GM12878 (cell line): Measurements from ENCODE around the gene STPG3. TPM values are rescaled to one million over a fixed set of nuclear protein-coding genes. Genes with fewer than 3 reads are reported as not detected.

Source experiments
- ATAC-seq: fragments of 200-7000 bp; cut with Tn5 transposase; 3 replicates; pipeline ENCODE4 v1.9.1; 2020; ENCODE audit warnings: mild to moderate bottlenecking, moderate library complexity
- BruUV-seq: library from RNA; stranded (reverse); fragments of 400-500 nt; replicated peaks from 2 replicates; lab custom pipeline; 2021; lab: Mats Ljungman, UMichigan
- CTCF ChIA-PET: fragments of 300-600 bp; sonication (Branson Sonifier 250); formaldehyde crosslinking; extraction: SDS; loops from one replicate; lab custom pipeline; 2021; ENCODE audit warnings: inconsistent platforms; lab: Yijun Ruan, JAX
- POLR2A ChIA-PET: fragments of 350-600 bp; formaldehyde crosslinking; extraction: SDS; loops from one replicate; lab custom pipeline; 2021; ENCODE audit warnings: inconsistent platforms; lab: Charles Lee
- RAD21 ChIA-PET: fragments of 300-600 bp; sonication (Branson Sonifier 250); formaldehyde crosslinking; loops from one replicate; lab custom pipeline; 2023; ENCODE audit warnings: antibody characterized with exemption; ENCODE audit not compliant: unreplicated experiment; lab: Charles Lee
- SMC1A ChIA-PET: fragments of 300-600 bp; sonication (Branson Sonifier 250); formaldehyde crosslinking; loops from one replicate; lab custom pipeline; 2023; ENCODE audit not compliant: unreplicated experiment, uncharacterized antibody; lab: Charles Lee
- DNase-seq: peaks from one replicate; pipeline ENCODE4 v3.0.0-alpha.2; 2011; ENCODE audit warnings: low read depth, low spot score
- FAIRE-seq: peaks from 3 replicates; lab custom pipeline; 2011; peaks lifted over from hg19 to GRCh38; lab: Jason Lieb, UNC
- H2AFZ ChIP-seq: 2 replicates; pipeline ENCODE4 v1.6.0; 2011; ENCODE audit warnings: low read depth, low read length, control low read depth; ENCODE audit not compliant: control insufficient read depth
- H3K27ac ChIP-seq: 2 replicates; pipeline ENCODE4 v1.5.1; 2011; ENCODE audit warnings: control low read depth; ENCODE audit not compliant: control insufficient read depth, insufficient read depth
- H3K27me3 ChIP-seq, 2 experiments: replicated peaks in 1 of 2; 2 replicates each; pipeline versions ENCODE4 v1.6.0 to v1.6.1; 2011; ENCODE audit warnings: low read length in 1 of 2; ENCODE audit not compliant: control insufficient read depth in 2 of 2, insufficient read depth in 2 of 2
- H3K36me3 ChIP-seq, 2 experiments: 2 replicates each; pipeline ENCODE4 v1.5.1; 2011; ENCODE audit warnings: low read length in 1 of 2; ENCODE audit not compliant: control insufficient read depth in 2 of 2, insufficient read depth in 2 of 2
- H3K4me1 ChIP-seq: 2 replicates; pipeline ENCODE4 v1.6.1; 2011; ENCODE audit warnings: mild to moderate bottlenecking, low read length, moderate library complexity, mixed read lengths; ENCODE audit not compliant: control insufficient read depth, insufficient read depth
- H3K4me2 ChIP-seq: 2 replicates; pipeline ENCODE4 v1.6.0; 2011; ENCODE audit warnings: control low read depth; ENCODE audit not compliant: control insufficient read depth, insufficient read depth
- H3K4me3 ChIP-seq: fragments of 200-600 bp; sonication (generic); 2 replicates; pipeline ENCODE4 v1.5.1; 2016
- H3K79me2 ChIP-seq: 2 replicates; pipeline ENCODE4 v1.6.0; 2011; ENCODE audit warnings: low read length; ENCODE audit not compliant: control insufficient read depth, insufficient read depth
- H3K9ac ChIP-seq: 2 replicates; pipeline ENCODE4 v1.8.0; 2011; ENCODE audit warnings: low read length, control low read depth, mixed read lengths; ENCODE audit not compliant: control insufficient read depth, insufficient read depth
- H3K9me3 ChIP-seq: replicated peaks from 3 replicates; pipeline ENCODE4 v1.5.1; 2011; ENCODE audit warnings: mild to moderate bottlenecking, low read length; ENCODE audit not compliant: control insufficient read depth, insufficient read depth
- H4K20me1 ChIP-seq: 2 replicates; pipeline ENCODE4 v1.6.0; 2011; ENCODE audit not compliant: control insufficient read depth, insufficient read depth
- BACH1 ChIP-seq: fragments of 450-650 bp; IDR thresholded peaks from 2 replicates; pipeline ENCODE4 v1.6.1; 2017; ENCODE audit warnings: mild to moderate bottlenecking, borderline replicate concordance
- ELK1 ChIP-seq: IDR thresholded peaks from 2 replicates; pipeline ENCODE4 v1.6.1; 2012; ENCODE audit warnings: low read depth, low read length, improper control_type of control experiment
- MLLT1 ChIP-seq: fragments of 450-650 bp; IDR thresholded peaks from 2 replicates; pipeline ENCODE4 v1.6.1; 2016; ENCODE audit warnings: mild to moderate bottlenecking
- MXI1 ChIP-seq: fragments of 150-350 bp; IDR thresholded peaks from 2 replicates; pipeline ENCODE4 v1.6.1; 2011; ENCODE audit warnings: low read depth, mild to moderate bottlenecking, inconsistent platforms, low read length, improper control_type of control experiment
- NRF1 ChIP-seq: conservative IDR thresholded peaks from 2 replicates; pipeline ENCODE4 v1.6.1; 2011; ENCODE audit warnings: mild to moderate bottlenecking, low read depth, low read length, improper control_type of control experiment
- YY1 ChIP-seq: IDR thresholded peaks from 2 replicates; pipeline ENCODE4 v1.6.1; 2011; ENCODE audit warnings: low read depth, mild to moderate bottlenecking, low read length
- WGBS: methylation state at CpG from one replicate; pipeline ENCODE4 v1.1.6; 2016; ENCODE audit warnings: low lambda C conversion rate; ENCODE audit not compliant: insufficient replicate concordance, insufficient coverage; ENCODE audit errors: missing lambda C conversion rate; 5-methylcytosine and 5-hydroxymethylcytosine counted together
- in situ Hi-C: fragments of 300-500 bp; cut with MboI; formaldehyde crosslinking; loops from 9 replicates; pipeline ENCODE4 v1.14.3; 2018; ENCODE audit warnings: mixed read lengths
- intact Hi-C: fragments of 100-400 bp; cut with micrococcal nuclease; formaldehyde crosslinking; loops from one replicate; pipeline ENCODE4 v1.14.2; 2022; ENCODE audit not compliant: unreplicated experiment
- polyA plus RNA-seq, 11 experiments: library from polyadenylated mRNA; depleted of rRNA in 4 of 11; unstranded in 6 of 11; stranded (reverse) in 5 of 11; fragments of >200 nt; fragmentation: Nextera tagmentation in 4 of 11; fragmentation: Illumina TruSeq in 1 of 11; extraction: Ambion mirVana in 4 of 11; extraction: Trizol in 1 of 11; gene quantifications; 1 replicate in 1 of 11; 2 replicates in 10 of 11; pipeline versions ENCODE4 v1.2.1 to v1.2.3, GENCODE V29; 2011 to 2016; ENCODE audit warnings: inconsistent platforms in 2 of 11, missing spikeins in 2 of 11, low read depth in 1 of 11
- total RNA-seq, 4 experiments: library from RNA; depleted of rRNA in 3 of 4; stranded (reverse); fragments of >200 nt in 3 of 4; fragmentation: Illumina TruSeq in 1 of 4; extraction: Trizol in 1 of 4; gene quantifications; 2 replicates each; pipeline versions ENCODE4 v1.2.1 to v1.2.3, GENCODE V29; 2013 to 2021
- TF ChIP-seq, protein P1 (sequence below): fragments of 450-650 bp; IDR thresholded peaks from 2 replicates; pipeline ENCODE4 v1.6.1; 2017; ENCODE audit warnings: mild to moderate bottlenecking, moderate library complexity
- TF ChIP-seq, protein P2 (sequence below): IDR thresholded peaks from 2 replicates; pipeline ENCODE4 v1.6.1; 2011; ENCODE audit warnings: borderline replicate concordance, low read depth, mild to moderate bottlenecking, moderate library complexity, mixed read lengths, low read length; ENCODE audit not compliant: insufficient read depth; ENCODE audit errors: extremely low read length
- TF ChIP-seq, protein P3 (sequence below): fragments of 450-650 bp; IDR thresholded peaks from 2 replicates; pipeline ENCODE4 v1.6.1; 2016; ENCODE audit warnings: mild to moderate bottlenecking

The STPG3 gene
- total and polyA plus RNA-seq, 10 of the 15 experiments (the other 5 are each of a cell fraction or from before 2014, with no cell fraction given): not detected

GRCh38 chr9:137267933-137268355, 16.9 kb downstream of the STPG3 start (continued):
- TF ChIP-seq, protein P1, sequence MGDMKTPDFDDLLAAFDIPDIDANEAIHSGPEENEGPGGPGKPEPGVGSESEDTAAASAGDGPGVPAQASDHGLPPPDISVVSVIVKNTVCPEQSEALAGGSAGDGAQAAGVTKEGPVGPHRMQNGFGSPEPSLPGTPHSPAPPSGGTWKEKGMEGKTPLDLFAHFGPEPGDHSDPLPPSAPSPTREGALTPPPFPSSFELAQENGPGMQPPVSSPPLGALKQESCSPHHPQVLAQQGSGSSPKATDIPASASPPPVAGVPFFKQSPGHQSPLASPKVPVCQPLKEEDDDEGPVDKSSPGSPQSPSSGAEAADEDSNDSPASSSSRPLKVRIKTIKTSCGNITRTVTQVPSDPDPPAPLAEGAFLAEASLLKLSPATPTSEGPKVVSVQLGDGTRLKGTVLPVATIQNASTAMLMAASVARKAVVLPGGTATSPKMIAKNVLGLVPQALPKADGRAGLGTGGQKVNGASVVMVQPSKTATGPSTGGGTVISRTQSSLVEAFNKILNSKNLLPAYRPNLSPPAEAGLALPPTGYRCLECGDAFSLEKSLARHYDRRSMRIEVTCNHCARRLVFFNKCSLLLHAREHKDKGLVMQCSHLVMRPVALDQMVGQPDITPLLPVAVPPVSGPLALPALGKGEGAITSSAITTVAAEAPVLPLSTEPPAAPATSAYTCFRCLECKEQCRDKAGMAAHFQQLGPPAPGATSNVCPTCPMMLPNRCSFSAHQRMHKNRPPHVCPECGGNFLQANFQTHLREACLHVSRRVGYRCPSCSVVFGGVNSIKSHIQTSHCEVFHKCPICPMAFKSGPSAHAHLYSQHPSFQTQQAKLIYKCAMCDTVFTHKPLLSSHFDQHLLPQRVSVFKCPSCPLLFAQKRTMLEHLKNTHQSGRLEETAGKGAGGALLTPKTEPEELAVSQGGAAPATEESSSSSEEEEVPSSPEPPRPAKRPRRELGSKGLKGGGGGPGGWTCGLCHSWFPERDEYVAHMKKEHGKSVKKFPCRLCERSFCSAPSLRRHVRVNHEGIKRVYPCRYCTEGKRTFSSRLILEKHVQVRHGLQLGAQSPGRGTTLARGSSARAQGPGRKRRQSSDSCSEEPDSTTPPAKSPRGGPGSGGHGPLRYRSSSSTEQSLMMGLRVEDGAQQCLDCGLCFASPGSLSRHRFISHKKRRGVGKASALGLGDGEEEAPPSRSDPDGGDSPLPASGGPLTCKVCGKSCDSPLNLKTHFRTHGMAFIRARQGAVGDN: peak; percentile 36
- no peak for TF ChIP-seq MXI1
- TF ChIP-seq YY1: no peak
- TF ChIP-seq NRF1: no peak
- TF ChIP-seq, all 136 proteins: peak for 9

- ChIA-PET POLR2A (interaction anchor here (0.6 to 2.4 kb wide), 4 partner anchors 13 to 87 kb away, joined by 3 to 13 read pairs (median 3); partner anchors contain the start of genes NELFB and TPRN), CTCF (interaction anchor here (0.9 to 2.6 kb wide), 3 partner anchors 8 to 32 kb away, joined by 3 to 11 read pairs (median 4); partner anchors contain the start of gene TOR4A), RAD21 (interaction anchor here (0.8 to 1.9 kb wide), 2 partner anchors 9 to 32 kb away, joined by 3 to 5 read pairs; partner anchors contain the start of gene TOR4A), SMC1A (no interaction called here)
- intact Hi-C loops (no loop called here), in situ Hi-C loops (no loop called here)
- Histone ChIP-seq H3K4me2 (peak overlapping the region; percentile 68), H3K9me3 (no peaks in the 10 kb centered on the region), H3K4me3 (peak overlapping the region; percentile 46; the same call in 1 of the 2 replicates), H3K79me2 (0 out of 2 replicates have a peak, but pooled peaks cover 2% of the 10 kb centered on the region), H3K36me3 (peaks cover 6 to 18% of the 10 kb centered on the region in 2 experiments; a peak in 3 of 4 replicates), H3K4me1 (peaks cover 17% of the 10 kb centered on the region), H3K9ac (peak overlapping the region; percentile 28), H3K27ac (peak overlapping the region; percentile 47), H2AFZ (no peak overlapping the region), H4K20me1 (no peaks in the 10 kb centered on the region), H3K27me3 (no peaks in the 10 kb centered on the region)
- 42% methylated on average over 19 of the region's 19 CpGs for WGBS
- peak; percentile 31 for FAIRE-seq
- no peak for DNase-seq
- ATAC-seq: peak; percentile 53
- BruUV-seq: TSS peak; percentile 39
- TF ChIP-seq, protein P2, sequence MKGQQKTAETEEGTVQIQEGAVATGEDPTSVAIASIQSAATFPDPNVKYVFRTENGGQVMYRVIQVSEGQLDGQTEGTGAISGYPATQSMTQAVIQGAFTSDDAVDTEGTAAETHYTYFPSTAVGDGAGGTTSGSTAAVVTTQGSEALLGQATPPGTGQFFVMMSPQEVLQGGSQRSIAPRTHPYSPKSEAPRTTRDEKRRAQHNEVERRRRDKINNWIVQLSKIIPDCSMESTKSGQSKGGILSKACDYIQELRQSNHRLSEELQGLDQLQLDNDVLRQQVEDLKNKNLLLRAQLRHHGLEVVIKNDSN: no peak
- TF ChIP-seq, protein P3, sequence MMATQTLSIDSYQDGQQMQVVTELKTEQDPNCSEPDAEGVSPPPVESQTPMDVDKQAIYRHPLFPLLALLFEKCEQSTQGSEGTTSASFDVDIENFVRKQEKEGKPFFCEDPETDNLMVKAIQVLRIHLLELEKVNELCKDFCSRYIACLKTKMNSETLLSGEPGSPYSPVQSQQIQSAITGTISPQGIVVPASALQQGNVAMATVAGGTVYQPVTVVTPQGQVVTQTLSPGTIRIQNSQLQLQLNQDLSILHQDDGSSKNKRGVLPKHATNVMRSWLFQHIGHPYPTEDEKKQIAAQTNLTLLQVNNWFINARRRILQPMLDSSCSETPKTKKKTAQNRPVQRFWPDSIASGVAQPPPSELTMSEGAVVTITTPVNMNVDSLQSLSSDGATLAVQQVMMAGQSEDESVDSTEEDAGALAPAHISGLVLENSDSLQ: peak; percentile 8; the same call in 1 of the 2 replicates
- TF ChIP-seq BACH1 (no peak), YY1 (no peak), ELK1 (no peak), MLLT1 (peak; percentile 48; the same call in 1 of the 2 replicates)
Measured at GRCh38 chr9:137268538-137269201, 17.6 kb downstream of the STPG3 start.
